OCI-LY3 (cell line): ENCODE measurements around the gene CAPZB.

Experiments used
- CTCF ChIP-seq: fragments of 200-600, 300-600 bp; sonication (generic); IDR thresholded peaks from 2 replicates; pipeline ENCODE4 v1.5.1; 2014; ENCODE audit warnings: antibody characterized with exemption, low read length, low read depth
- EZH2phosphoT487 ChIP-seq: fragments of 200-600 bp; shearing (Covaris generic); IDR thresholded peaks from 2 replicates; pipeline ENCODE4 v1.6.1; 2018; ENCODE audit warnings: antibody characterized with exemption, mixed run types, low read depth

GRCh38 chr1:19436716-19437476 is 48.4 kb downstream of the CAPZB start:
- TF ChIP-seq CTCF (no peak), EZH2phosphoT487 (no peak)
